Testis (tissue), 2 donors: Measurements from ENCODE around the gene TMEM50A.
"Not testable (repeated sequence)": the region's sequence is repeated elsewhere in the genome, so short reads cannot be mapped to it uniquely, and the experiment has no call there.

Source experiments
- POLR2A ChIP-seq: fragments of 450-650 bp; IDR thresholded peaks from one replicate; pipeline ENCODE4 v1.6.1; 2017; ENCODE audit warnings: antibody characterized with exemption, mild to moderate bottlenecking, moderate library complexity
- TF ChIP-seq, protein P1 (sequence below), 3 experiments: fragments of 450-650 bp in 2 of 3; fragments of 200-600 bp in 1 of 3; sonication (generic) in 1 of 3; IDR thresholded peaks; one replicate each; pipeline ENCODE4 v1.5.1; 2016 to 2019; ENCODE audit warnings: antibody characterized with exemption in 3 of 3, mild to moderate bottlenecking in 2 of 3, moderate library complexity in 1 of 3

DNA sequence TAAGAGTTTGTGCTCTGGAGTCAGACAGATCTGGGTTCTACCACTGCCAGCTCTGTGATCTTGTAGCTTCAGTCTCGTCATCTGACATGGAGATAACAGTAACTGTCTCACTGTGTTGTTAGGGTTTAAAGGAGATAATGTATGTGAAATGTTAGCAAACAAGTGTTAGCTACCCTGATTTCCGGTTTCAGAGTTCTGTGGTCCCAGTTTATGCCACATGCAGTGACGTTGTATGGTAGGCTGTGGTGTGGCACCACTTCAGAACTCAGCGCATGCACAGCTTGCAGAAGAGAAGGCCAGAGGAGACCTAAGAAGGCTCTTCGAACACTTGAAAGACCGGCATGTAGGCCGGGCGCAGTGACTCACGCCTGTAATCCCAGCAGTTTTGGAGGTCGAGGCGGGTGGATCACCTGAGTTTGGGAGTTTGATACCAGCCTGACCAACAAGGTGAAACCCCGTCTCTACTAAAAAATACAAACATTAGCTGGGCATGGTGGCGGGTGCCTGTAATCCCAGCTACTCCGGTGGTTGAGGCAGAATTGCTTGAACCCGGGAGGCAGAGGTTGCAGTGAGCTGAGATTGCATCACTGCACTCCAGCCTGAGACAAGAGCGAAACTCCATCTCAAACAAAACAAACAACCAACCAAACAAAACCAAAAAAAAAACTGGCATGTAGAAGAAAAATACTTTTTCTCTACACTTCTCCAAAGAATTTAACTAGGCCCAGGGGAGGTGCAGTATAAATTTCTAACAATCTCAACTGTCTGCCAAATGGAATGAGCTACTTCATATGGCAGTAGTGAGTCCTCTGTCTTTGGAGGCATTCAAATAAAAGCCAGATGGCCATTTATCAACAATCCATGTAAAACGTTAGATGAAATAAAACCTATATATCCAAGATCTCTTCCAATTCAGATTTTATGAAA lies 10.0 kb upstream of the TMEM50A start:
- TF ChIP-seq, protein P1, sequence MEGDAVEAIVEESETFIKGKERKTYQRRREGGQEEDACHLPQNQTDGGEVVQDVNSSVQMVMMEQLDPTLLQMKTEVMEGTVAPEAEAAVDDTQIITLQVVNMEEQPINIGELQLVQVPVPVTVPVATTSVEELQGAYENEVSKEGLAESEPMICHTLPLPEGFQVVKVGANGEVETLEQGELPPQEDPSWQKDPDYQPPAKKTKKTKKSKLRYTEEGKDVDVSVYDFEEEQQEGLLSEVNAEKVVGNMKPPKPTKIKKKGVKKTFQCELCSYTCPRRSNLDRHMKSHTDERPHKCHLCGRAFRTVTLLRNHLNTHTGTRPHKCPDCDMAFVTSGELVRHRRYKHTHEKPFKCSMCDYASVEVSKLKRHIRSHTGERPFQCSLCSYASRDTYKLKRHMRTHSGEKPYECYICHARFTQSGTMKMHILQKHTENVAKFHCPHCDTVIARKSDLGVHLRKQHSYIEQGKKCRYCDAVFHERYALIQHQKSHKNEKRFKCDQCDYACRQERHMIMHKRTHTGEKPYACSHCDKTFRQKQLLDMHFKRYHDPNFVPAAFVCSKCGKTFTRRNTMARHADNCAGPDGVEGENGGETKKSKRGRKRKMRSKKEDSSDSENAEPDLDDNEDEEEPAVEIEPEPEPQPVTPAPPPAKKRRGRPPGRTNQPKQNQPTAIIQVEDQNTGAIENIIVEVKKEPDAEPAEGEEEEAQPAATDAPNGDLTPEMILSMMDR (IDR thresholded peaks at IDR 0.05) = not testable (repeated sequence)
- TF ChIP-seq POLR2A = not testable (repeated sequence)
